OCI-LY1 (cell line): ENCODE measurements around the gene IMMP2L.

ENCODE experiments used
- EZH2 ChIP-seq: fragments of 200-600 bp; sonication (generic), shearing (Covaris generic); IDR thresholded peaks from 2 replicates; pipeline ENCODE4 v1.8.0; 2017; ENCODE audit warnings: borderline replicate concordance, mixed run types, mild to moderate bottlenecking, antibody characterized with exemption, low read length, moderate library complexity, mixed read lengths
- TF ChIP-seq, protein P1 (sequence below): fragments of 200-600 bp; sonication (generic), shearing (Covaris generic); IDR thresholded peaks from 2 replicates; pipeline ENCODE4 v1.5.1; 2017; ENCODE audit warnings: mild to moderate bottlenecking, antibody characterized with exemption, low read length, moderate library complexity, mixed read lengths

DNA sequence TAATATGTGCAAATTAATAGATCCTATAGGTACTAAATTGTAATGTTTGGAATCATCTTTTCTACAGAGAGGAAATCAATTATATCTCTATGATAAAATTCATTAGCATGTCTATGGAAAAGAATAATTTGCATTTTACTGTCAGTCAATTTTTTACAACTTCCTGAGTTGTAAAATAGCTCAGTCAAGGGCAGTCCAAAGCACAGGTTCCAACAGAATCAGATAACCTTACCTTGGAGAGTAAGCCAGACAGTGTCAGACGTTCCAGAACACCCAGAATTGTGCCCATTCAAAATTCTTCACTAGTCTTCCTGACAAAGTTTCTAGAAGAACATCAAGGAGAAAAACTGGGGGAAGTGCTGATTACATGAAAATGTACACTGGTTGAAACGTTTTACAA lies 31.1 kb upstream of the IMMP2L start:
- TF ChIP-seq, protein P1, sequence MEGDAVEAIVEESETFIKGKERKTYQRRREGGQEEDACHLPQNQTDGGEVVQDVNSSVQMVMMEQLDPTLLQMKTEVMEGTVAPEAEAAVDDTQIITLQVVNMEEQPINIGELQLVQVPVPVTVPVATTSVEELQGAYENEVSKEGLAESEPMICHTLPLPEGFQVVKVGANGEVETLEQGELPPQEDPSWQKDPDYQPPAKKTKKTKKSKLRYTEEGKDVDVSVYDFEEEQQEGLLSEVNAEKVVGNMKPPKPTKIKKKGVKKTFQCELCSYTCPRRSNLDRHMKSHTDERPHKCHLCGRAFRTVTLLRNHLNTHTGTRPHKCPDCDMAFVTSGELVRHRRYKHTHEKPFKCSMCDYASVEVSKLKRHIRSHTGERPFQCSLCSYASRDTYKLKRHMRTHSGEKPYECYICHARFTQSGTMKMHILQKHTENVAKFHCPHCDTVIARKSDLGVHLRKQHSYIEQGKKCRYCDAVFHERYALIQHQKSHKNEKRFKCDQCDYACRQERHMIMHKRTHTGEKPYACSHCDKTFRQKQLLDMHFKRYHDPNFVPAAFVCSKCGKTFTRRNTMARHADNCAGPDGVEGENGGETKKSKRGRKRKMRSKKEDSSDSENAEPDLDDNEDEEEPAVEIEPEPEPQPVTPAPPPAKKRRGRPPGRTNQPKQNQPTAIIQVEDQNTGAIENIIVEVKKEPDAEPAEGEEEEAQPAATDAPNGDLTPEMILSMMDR: no peak
- no peak for TF ChIP-seq EZH2
